Neuronal stem cell (in vitro differentiated cells): ENCODE data around the gene PCDHGB2.
"Not testable (repeated sequence)": the region's sequence is repeated elsewhere in the genome, so short reads cannot be mapped to it uniquely, and the experiment has no call there.

Experiments
- DNase-seq: peaks from one replicate; pipeline ENCODE4 v3.0.0-alpha.2; 2013; ENCODE audit warnings: low spot score
- H2AFZ ChIP-seq: one replicate; pipeline ENCODE4 v1.6.1; 2013; ENCODE audit warnings: mild to moderate bottlenecking, low read length, inconsistent platforms
- H2AK5ac ChIP-seq: 2 replicates; pipeline ENCODE4 v1.6.1; 2013; ENCODE audit warnings: low read depth, mild to moderate bottlenecking, inconsistent platforms, low read length, moderate library complexity, mixed read lengths
- H2BK120ac ChIP-seq: 2 replicates; pipeline ENCODE4 v1.6.1; 2013; ENCODE audit warnings: low read depth, mild to moderate bottlenecking, inconsistent platforms, low read length, moderate library complexity, mixed read lengths
- H2BK12ac ChIP-seq: one replicate; pipeline ENCODE4 v1.6.1; 2013; ENCODE audit warnings: low read length, inconsistent platforms
- H2BK15ac ChIP-seq: 2 replicates; pipeline ENCODE4 v1.6.1; 2013; ENCODE audit warnings: mild to moderate bottlenecking, low read length, inconsistent platforms, mixed read lengths
- H2BK5ac ChIP-seq: one replicate; pipeline ENCODE4 v1.6.1; 2013; ENCODE audit warnings: inconsistent platforms, mild to moderate bottlenecking, low read length, moderate library complexity
- H3K14ac ChIP-seq: one replicate; pipeline ENCODE4 v1.6.1; 2013; ENCODE audit warnings: low read length, inconsistent platforms
- H3K18ac ChIP-seq: 2 replicates; pipeline ENCODE4 v1.6.1; 2013; ENCODE audit warnings: low read length, inconsistent platforms
- H3K23ac ChIP-seq: 2 replicates; pipeline ENCODE4 v1.6.1; 2013; ENCODE audit warnings: low read depth, mild to moderate bottlenecking, mixed read lengths, low read length, inconsistent platforms; ENCODE audit not compliant: poor library complexity
- H3K27ac ChIP-seq: replicated peaks from 3 replicates; pipeline ENCODE4 v1.5.1; 2013; ENCODE audit warnings: low read length, inconsistent platforms
- H3K27me3 ChIP-seq, 3 experiments: 2 replicates each; pipeline ENCODE4 v1.6.1; 2013; ENCODE audit warnings: low read length in 3 of 3, mild to moderate bottlenecking in 2 of 3, inconsistent platforms in 1 of 3, low read depth in 1 of 3, mixed read lengths in 1 of 3, moderate library complexity in 1 of 3; ENCODE audit not compliant: control insufficient read depth in 3 of 3, insufficient read depth in 3 of 3
- H3K36me3 ChIP-seq, 2 donors: replicated peaks in 1 of 2; 2 replicates each; pipeline ENCODE4 v1.6.1; 2013; ENCODE audit warnings: low read length in 2 of 2; ENCODE audit not compliant: control insufficient read depth in 2 of 2, insufficient read depth in 2 of 2
- H3K4ac ChIP-seq: 2 replicates; pipeline ENCODE4 v1.6.1; 2013; ENCODE audit warnings: inconsistent platforms, mild to moderate bottlenecking, low read length, moderate library complexity
- H3K4me1 ChIP-seq, 2 donors: 1 replicate in 1 of 2; 2 replicates in 1 of 2; pipeline ENCODE4 v1.6.1; 2013; ENCODE audit warnings: low read length in 2 of 2, low read depth in 1 of 2; ENCODE audit not compliant: control insufficient read depth in 2 of 2, insufficient read depth in 1 of 2
- H3K4me2 ChIP-seq: one replicate; pipeline ENCODE4 v1.6.1; 2013; ENCODE audit warnings: mild to moderate bottlenecking, low read length, inconsistent platforms; ENCODE audit not compliant: insufficient read depth, poor library complexity, severe bottlenecking
- H3K4me3 ChIP-seq, 2 donors: 2 replicates each; pipeline ENCODE4 v1.5.1; 2013; ENCODE audit warnings: low read length in 2 of 2, mild to moderate bottlenecking in 2 of 2, inconsistent platforms in 1 of 2, moderate library complexity in 1 of 2
- H3K79me1 ChIP-seq: one replicate; pipeline ENCODE4 v1.6.1; 2013; ENCODE audit warnings: low read depth, mild to moderate bottlenecking, inconsistent platforms, low read length, moderate library complexity
- H3K9ac ChIP-seq: one replicate; pipeline ENCODE4 v1.6.1; 2013; ENCODE audit warnings: mild to moderate bottlenecking, low read depth, low read length, inconsistent platforms; ENCODE audit not compliant: poor library complexity
- H3K9me3 ChIP-seq, 2 donors: replicated peaks in 1 of 2; 2 replicates each; pipeline versions ENCODE3 to v1.6.1; 2013; ENCODE audit warnings: low read length in 2 of 2, mild to moderate bottlenecking in 2 of 2, inconsistent platforms in 1 of 2, low read depth in 1 of 2, mixed read lengths in 1 of 2, moderate library complexity in 1 of 2; ENCODE audit not compliant: control insufficient read depth in 2 of 2, insufficient read depth in 1 of 2
- H4K8ac ChIP-seq: one replicate; pipeline ENCODE4 v1.6.1; 2013; ENCODE audit warnings: low read depth, mild to moderate bottlenecking, inconsistent platforms, low read length, moderate library complexity
- H4K91ac ChIP-seq: one replicate; pipeline ENCODE4 v1.6.1; 2013; ENCODE audit warnings: low read length, low read depth, mild to moderate bottlenecking, inconsistent platforms; ENCODE audit not compliant: poor library complexity
- WGBS, 2 donors: extraction: QIAGEN DNeasy Blood & Tissue Kit; methylation state at CpG; one replicate each; pipeline ENCODE4 v1.1.7; 2013; ENCODE audit warnings: missing lambda C conversion rate in 2 of 2, mixed read lengths in 1 of 2; ENCODE audit not compliant: insufficient read length in 2 of 2, insufficient replicate concordance in 1 of 2; ENCODE audit errors: extremely low coverage in 2 of 2; 5-methylcytosine and 5-hydroxymethylcytosine counted together

Gene PCDHGB2

DNA sequence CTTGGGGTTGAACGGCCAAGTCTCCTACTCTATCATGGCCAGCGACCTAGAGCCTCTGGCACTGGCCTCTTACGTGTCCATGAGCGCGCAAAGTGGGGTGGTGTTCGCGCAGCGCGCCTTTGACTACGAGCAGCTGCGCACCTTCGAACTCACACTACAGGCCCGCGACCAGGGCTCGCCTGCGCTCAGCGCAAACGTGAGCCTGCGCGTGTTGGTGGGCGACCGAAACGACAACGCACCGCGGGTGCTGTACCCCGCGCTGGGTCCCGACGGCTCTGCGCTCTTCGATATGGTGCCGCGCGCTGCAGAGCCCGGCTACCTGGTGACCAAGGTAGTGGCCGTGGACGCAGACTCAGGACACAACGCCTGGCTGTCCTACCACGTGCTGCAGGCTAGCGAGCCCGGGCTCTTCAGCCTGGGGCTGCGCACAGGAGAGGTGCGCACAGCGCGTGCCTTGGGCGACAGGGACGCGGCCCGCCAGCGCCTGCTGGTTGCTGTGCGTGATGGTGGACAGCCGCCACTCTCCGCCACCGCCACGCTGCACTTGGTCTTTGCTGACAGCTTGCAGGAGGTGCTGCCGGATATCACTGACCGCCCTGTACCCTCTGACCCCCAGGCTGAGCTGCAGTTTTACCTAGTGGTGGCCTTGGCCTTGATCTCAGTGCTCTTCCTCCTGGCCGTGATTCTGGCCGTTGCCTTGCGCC, 39.9 kb downstream of the PCDHGB2 start:
- Histone ChIP-seq H4K91ac (peak overlapping the region; percentile 64), H3K18ac (no peak overlapping the region), H3K14ac (no peak overlapping the region), H3K4me3 (peak overlapping the region in 1 of 2 donors; percentile 19), H2BK15ac (no peak overlapping the region), H3K4me2 (no peak overlapping the region), H3K27me3 (no peaks in the 10 kb centered on the region), H3K36me3 (no peaks in the 10 kb centered on the region), H3K27ac (no peak overlapping the region), H3K4me1 (no peaks in the 10 kb centered on the region), H4K8ac (no peak overlapping the region), H2BK12ac (no peak overlapping the region), H3K23ac (peak overlapping the region; percentile 31), H2AK5ac (peak overlapping the region; percentile 84), H3K9ac (peak overlapping the region; percentile 44), H3K79me1 (peaks cover under 1% of the 10 kb centered on the region), H3K9me3 (peaks cover 29 to 74% of the 10 kb centered on the region in 2 donors), H2BK120ac (peak overlapping the region; percentile 41), H2BK5ac (no peak overlapping the region), H2AFZ (no peak overlapping the region), H3K4ac (no peak overlapping the region)
- no peak for DNase-seq
- no CpG with 5 or more reads among the region's 61 CpGs for WGBS, 2 donors

DNA sequence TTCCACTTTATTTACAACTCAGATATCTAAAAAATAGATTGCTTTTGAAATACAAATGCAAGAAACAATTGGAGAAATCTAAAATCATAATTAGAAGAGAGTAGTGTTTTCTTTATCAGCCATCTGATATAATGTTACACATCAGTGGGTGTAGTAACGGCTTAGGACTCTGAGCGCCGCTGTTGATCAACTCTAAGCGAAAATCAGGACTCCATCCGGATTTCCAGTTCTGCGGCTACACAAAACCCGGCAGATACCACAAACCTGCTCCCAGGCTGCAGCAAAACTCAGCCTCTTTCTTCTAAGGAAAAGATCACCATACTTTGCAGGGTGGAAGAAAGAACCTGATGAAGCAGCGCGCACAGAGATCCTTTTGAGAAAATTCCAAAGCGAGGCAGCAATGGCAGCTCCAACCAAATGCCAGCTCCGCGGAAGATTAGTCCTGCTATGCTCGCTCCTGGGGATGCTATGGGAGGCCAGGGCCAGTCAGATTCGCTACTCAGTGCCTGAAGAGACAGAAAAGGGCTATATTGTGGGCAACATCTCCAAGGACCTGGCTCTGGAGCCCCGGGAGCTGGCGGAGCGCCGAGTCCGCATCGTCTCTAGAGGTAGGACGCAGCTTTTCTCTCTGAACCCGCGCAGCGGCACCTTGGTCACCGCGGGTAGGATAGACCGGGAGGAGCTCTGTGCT, 42.9 kb downstream of the PCDHGB2 start, which contains the start of gene PCDHGA9:
PCDHGA9 (plus strand) TSS at position 226 of the 691 bp plus-strand sequence; CDS start at position 401, 175 bp downstream.
- no peak within 1 kb of the TSS for H3K14ac ChIP-seq
- no peak within 1 kb of the TSS for H2BK120ac ChIP-seq
- no peak within 1 kb of the TSS for H2AK5ac ChIP-seq
- no peak within 1 kb of the TSS for H4K91ac ChIP-seq
- H2AFZ ChIP-seq = peak within 1 kb of the TSS; percentile 47
- H2BK12ac ChIP-seq = no peak within 1 kb of the TSS
- H3K9ac ChIP-seq = no peak within 1 kb of the TSS
- H3K9me3 ChIP-seq = peaks cover 33 to 81% of the 10 kb centered on the region in 2 donors
- H2BK5ac ChIP-seq = no peak within 1 kb of the TSS
- no peaks in the 10 kb centered on the region for H3K36me3 ChIP-seq
- H3K18ac ChIP-seq = no peak within 1 kb of the TSS
- H3K4me2 ChIP-seq = no peak within 1 kb of the TSS
- no peak within 1 kb of the TSS for H4K8ac ChIP-seq
- H3K79me1 ChIP-seq = no peaks in the 10 kb centered on the region
- H3K4me3 ChIP-seq = no peak within 1 kb of the TSS
- WGBS, 2 donors = no CpG with 5 or more reads among the region's 27 CpGs
- H3K4me1 ChIP-seq = no peaks in the 10 kb centered on the region
- H3K27ac ChIP-seq = no peak within 1 kb of the TSS
- no peaks in the 10 kb centered on the region for H3K27me3 ChIP-seq
- H3K4ac ChIP-seq = no peak within 1 kb of the TSS
- H2BK15ac ChIP-seq = no peak within 1 kb of the TSS
- DNase-seq = no peak
- no peak within 1 kb of the TSS for H3K23ac ChIP-seq

DNA sequence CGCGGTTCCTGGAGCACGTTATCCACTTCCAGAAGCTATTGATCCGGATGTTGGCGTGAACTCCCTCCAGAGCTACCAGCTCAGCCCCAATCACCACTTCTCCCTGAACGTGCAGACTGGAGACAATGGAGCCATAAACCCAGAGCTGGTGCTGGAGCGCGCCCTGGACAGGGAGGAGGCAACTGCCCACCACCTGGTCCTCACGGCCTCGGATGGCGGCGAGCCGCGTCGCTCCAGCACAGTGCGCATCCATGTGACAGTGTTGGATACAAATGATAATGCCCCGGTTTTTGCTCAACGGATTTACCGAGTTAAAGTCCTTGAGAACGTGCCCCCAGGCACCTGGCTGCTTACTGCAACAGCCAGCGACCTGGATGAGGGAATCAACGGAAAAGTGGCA, 43.6 kb downstream of the PCDHGB2 start:
- Histone ChIP-seq H2BK12ac (no peak overlapping the region), H3K4me3 (no peak overlapping the region), H3K79me1 (no peaks in the 10 kb centered on the region), H4K8ac (no peak overlapping the region), H3K36me3 (no peaks in the 10 kb centered on the region), H3K4me1 (no peaks in the 10 kb centered on the region), H3K14ac (no peak overlapping the region), H4K91ac (no peak overlapping the region), H2BK15ac (no peak overlapping the region), H2AFZ (no peak overlapping the region), H3K4me2 (no peak overlapping the region), H3K18ac (no peak overlapping the region), H3K4ac (no peak overlapping the region), H3K9me3 (peaks cover 33 to 84% of the 10 kb centered on the region in 2 donors), H3K9ac (no peak overlapping the region), H3K27ac (no peak overlapping the region), H2BK5ac (no peak overlapping the region), H3K27me3 (no peaks in the 10 kb centered on the region), H2AK5ac (no peak overlapping the region), H2BK120ac (no peak overlapping the region), H3K23ac (no peak overlapping the region)
- no peak for DNase-seq
- whole genome bisulfite sequencing, 2 donors = no CpG with 5 or more reads among the region's 22 CpGs

DNA sequence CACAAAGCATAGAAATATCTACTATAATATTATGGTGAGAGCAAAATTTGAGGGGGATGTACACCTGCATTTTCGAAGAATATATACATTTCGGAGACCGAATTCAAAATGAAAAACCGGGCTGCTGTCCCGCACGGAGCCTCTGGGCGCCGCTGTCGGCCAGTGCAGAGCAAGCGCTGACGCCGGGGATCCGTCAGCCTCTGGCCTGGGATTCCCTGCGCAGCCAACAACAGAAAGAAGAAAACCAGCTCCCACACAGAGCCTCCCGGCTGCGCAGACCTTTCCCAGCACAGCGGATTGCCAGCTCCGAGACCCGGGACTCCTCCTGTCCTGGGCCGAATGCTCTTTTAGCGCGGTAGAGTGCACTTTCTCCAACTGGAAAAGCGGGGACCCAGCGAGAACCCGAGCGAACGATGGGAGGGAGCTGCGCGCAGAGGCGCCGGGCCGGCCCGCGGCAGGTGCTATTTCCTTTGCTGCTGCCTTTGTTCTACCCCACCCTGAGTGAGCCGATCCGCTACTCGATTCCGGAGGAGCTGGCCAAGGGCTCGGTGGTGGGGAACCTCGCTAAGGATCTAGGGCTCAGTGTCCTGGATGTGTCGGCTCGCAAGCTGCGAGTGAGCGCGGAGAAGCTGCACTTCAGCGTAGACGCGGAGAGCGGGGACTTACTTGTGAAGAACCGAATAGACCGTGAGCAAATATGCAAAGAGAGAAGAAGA, 48.2 kb downstream of the PCDHGB2 start, which contains the start of gene PCDHGB6:
PCDHGB6 (plus strand) TSS at position 232 of the 716 bp plus-strand sequence; CDS start at position 414, 182 bp downstream.
- H3K27me3 ChIP-seq, H3K4me1 ChIP-seq, H2BK15ac ChIP-seq, H2BK5ac ChIP-seq, H2AK5ac ChIP-seq, H3K79me1 ChIP-seq, H2BK12ac ChIP-seq, H3K4ac ChIP-seq, H3K23ac ChIP-seq, H3K9ac ChIP-seq, H3K14ac ChIP-seq, H2BK120ac ChIP-seq, H4K91ac ChIP-seq, H4K8ac ChIP-seq: not testable (repeated sequence)
- H3K4me2 ChIP-seq = peak within 1 kb of the TSS; percentile 56
- peak within 1 kb of the TSS; percentile 70 for H2AFZ ChIP-seq
- peaks cover 6 to 18% of the 10 kb centered on the region in 2 donors for H3K36me3 ChIP-seq
- H3K9me3 ChIP-seq = peaks cover 42 to 93% of the 10 kb centered on the region in 2 donors
- H3K4me3 ChIP-seq = peak within 1 kb of the TSS; percentile 48 to 83
- peak; percentile 66 for DNase-seq
- peak within 1 kb of the TSS; percentile 6 for H3K18ac ChIP-seq
- no CpG with 5 or more reads among the region's 51 CpGs for WGBS, 2 donors
- peak within 1 kb of the TSS; percentile 62 for H3K27ac ChIP-seq
